Measurements from ENCODE around the gene LTB4R.

LTB4R gene

DNA sequence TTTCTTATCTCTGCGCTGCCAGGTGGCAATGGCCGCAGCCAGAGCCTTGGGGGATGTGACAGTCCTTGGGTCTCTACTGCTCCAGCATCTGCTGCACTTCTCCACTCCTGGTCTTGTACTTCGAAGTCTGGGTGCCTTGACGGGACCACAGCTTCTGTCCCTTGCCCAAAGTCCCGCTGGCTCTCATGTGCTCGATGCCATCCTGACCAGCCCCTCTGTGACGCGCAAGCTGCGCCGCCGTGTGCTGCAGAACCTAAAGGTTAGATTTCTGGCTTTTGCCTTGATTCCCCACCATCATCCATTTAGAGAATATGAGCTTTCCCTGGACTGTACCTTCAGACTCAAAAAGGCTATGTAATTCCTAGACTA lies 7.3 kb upstream of the LTB4R start:
- no peak for DNase-seq

DNA sequence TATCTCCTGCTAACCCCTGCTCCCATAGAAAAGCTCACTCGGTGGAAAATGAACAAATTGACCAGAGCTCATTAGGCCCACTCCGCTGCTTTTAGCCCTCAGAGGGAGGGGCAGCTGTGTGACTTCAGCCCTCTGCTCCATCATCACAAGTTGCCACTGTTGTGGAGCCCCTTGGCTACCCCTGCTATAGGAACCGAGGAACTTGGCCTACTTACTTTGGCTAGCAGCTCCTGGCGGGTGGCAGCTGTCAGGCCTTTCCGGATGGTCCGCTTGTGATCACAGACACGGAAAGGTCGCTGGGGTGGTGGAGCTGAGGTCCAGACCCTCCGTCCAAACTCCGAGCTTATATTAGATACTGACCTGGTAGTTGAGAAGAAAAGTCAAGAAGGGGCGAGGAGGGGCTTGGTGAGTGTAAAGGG lies 4.1 kb upstream of the LTB4R start:
- no peak for DNase-seq

DNA sequence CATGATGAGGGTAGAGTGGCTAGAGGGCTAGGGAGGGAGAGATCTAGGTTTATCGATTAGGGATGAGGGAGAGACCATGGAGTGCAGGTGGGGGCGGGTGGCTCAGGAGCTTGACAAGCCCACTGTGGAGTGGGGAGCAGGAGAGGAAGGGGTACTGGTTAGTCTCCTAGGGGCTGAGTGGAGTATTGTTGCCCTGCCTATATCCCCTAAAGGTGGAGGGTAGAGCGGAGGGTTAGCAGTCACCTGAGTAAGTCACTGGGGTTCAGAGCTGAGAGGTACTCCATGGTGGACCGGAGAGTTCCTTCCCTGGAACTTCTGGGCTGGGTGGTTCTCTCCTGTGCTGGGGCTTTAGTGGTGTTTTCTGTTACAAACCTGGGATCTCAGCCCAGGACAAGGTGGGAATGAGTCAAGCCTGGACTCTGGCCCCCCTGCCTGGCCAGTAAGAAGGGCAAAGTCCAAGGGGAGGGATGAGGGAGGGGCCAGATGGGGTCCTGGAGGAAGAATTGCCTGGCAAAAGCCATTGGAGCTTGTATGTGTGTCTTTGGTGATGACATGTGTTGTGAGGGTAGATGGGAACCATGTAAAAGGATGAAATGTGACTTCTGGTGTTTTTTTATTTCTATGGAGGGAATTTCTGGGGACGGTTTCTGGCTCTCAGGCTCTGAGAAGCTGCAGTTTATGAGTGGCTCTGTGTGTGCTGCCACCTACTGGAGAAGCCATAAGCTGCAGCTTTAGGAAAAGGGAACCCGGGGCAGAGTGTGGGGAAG lies 3.5 kb upstream of the LTB4R start, which contains the start of gene CIDEB:
CIDEB (minus strand) TSS at position 403 of the 767 bp plus-strand sequence; CDS start at position 284, 119 bp downstream.
- peak; percentile 11 for DNase-seq

DNA sequence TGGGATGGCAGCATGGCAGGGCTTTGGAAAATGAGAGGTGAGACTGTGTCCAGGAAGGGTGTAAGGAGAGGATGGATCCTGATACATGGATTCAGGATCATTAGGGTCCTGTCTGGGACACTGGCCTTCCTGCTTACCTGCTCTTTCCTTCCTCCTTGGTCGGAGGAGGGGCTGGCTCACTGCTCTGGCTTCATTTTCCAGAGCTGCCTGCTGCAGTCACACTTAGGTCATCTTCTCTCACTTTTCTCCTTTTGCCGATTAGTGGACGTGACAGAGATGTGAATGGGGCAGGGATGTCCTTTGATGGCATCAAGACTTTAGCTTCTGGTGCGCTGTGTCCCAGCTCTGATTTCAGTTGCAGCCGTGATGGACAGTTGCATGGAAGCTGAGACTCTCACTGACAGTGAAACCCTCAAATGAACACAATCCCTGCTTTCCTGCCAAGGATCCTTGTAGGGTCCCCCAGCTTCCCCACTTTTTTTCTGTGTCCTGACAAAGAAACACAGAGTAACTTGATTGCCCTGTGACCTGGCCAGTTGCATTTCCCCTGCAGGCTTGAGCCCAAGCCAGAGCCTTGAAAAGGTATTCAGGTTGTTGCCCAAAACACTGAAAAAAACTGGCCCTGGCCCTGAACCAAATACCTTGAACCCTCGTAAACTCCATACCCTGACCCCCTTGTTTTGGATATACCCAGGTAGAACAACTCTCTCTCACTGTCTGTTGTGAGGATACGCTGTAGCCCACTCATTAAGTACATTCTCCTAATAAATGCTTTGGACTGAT lies 2.8 kb upstream of the LTB4R start:
- DNase-seq, result no peak

DNA sequence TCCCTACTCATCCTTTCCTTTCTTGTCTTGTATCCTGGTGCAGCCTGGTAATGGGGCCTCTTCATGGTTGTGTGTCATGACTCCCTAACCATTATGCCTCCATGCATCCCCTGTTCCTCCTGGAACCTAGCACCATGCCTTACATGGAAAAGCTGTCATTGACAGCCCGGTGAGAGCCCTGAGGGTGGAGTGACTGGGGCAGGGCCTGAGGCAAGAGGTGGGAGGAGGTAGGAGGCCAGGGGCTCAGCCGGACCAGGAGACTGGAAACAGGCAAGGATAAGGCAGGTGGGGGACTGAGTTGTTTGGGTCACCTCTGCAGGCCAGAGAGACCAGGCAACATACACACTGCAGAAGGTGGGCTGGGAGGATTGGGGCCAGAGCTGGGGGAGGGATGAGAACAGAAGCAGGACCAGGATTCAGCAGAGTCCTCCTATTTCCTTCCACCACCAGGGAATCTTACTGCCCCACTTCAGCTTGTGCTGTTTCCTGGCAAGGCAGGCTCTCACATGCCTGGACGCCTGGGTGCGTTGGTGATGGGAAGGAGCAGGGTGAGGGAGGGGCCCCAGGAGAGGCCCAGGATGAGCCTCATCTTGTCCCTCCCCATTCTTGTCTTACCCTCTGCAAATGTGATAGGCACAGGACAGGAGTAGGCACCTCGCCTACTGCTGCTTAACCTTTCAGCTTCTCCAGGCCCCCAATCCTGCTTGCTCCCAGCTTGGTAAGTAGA lies 1.6 kb upstream of the LTB4R start, which contains the start of gene LTB4R2:
LTB4R2 (plus strand) TSS at position 603 of the 727 bp plus-strand sequence. CDS start 525 bp downstream, outside the sequence.
- no peak for DNase-seq

DNA sequence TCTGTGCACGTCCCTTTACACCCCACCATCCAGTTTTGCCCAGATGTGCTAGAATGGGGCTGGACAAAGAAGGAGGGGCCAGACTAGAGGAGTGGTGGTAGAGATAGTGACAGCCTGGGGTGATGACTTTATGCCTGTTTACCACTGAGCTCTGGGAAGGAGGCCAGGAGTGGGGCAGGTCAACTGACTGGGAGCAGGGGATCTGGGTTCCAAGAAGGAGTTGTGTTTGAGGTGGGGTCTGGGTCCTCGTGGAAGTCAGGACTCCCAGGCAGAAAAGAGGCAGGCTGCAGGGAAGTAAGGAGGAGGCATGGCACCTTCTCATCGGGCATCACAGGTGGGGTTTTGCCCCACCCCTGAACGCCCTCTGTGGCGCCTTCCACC lies 1.0 kb upstream of the LTB4R start:
- DNase-seq, result no peak

DNA sequence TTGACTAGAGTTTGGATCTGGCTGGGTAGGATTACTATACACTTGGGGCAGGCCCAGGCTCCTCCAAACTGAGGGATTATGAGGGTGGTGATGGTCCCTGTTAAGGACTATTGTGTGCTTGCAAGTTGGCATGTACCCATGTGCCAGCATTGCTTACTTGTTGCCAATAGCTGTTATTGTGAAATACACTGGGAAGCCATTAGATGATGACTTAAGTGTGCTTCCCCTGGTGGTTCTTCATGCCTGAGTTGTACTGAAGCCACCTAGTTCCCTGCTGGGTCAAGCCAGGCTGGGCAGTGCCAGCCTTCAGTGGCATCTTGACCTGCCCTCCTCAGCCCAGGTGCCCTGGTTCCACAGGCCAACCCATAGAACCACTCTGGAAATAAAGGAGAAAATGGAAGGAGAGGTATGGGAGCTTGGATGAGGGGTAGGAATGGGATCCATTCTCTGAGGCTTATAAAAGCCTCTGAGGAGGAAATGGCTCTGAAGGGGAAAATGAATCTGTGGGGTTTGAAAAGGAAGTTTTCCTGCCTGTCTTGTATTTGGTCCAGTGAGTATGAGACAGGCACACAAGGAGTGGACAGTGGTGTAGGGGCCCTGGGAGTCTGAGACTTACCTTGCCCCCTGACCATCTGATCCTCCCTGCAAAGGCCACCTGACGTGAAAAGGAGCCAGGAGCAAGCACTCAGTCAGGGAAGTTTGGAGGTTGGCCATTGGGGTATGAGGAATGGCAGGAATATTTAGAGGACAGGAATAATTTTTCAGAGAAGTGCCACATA lies 724 bp downstream of the LTB4R start:
- DNase-seq, result no peak

DNA sequence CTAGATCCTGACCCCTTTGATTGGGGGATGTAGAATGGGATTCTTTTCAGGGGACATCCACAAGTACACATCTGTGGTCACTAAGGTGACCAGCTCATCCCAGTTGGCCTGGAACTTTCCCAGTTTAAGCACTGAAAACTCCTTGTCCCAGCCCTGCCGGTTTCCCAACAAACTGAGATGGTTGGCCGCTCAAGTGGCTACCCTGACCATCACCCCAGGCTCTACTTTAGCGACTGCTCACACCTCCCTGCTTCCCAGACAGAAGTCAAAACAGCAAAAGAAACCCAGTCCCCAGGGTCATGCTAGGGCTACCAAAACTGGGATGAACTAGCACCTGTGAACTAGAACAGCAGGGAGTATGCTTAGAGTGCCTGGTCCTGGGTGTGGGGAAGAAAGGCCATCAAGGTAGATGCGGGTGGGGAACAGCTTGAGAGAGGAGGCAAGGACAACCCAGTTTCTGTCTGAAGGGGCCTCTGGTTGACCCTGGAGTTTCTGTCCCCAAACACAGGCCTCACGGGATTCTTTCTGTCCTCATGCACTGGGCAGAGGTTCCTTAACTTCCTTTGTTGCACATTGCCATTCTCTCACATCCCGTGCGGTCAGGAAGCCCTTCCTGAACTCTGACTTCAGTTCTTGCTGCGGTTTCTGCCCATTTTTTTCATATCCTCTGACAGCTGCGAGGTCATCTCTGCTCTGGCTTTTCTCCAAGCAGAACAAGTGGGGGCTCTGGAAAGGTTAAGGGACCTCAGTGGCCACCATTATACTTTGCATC lies 1.6 kb downstream of the LTB4R start:
- no peak for DNase-seq

DNA sequence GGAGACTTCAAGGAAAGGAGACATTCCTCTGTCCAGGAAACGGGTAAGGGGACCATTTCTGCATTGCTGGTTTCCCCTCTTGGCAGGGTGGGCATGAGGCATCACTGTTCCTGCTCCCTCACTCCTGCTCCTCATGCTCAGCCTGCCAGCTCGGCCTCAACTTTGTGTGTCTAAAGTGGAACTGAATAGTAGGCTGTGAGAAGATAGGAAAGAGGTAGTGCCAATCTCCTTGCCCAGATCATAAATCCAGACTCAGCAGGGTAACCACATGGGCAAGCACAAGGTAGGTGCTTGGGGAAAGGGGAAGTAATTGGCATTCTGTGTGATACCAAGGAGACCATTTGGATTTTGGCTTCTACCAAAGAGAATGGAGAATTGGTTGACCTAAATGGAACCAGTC lies 2.6 kb downstream of the LTB4R start:
- DNase-seq, result no peak

DNA sequence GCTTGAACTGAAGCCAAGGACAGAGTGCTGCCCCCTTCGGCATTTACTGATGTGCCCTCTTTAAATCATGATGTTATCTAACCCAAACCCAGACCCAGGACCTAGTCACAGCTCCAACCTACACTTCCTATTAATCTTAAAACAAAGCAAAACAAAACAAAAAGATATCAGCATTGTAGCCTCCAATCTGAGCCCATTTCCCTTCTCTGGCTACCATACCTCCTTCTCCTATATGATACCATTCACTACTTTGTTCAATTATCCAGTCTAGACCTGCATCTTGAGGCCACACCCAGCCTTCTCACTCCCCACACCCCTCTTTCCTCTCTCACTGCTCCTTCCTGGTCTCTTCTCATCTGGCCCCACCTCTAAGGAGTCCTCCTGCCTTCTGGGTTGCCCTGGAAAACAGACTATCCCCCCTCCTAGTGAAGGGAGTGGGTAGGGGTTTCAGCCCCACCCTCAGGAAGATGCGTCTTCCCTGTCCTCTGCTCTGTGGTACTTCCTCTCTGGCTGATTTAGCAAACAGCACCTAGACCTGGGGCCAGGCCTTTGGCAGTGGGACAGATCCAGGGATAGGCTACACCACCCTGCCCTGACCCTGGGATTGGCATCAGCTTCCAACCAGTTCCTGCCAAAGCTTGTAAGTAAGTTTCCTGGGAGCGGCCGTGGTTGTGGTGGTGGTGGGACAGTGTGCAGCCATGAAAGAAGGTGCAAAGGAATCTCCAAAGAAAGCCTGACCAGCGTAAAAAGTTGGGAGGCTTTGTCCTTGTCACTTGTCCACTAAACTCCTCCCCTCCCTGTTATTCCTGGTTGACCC lies 3.3 kb downstream of the LTB4R start:
- no peak for DNase-seq

DNA sequence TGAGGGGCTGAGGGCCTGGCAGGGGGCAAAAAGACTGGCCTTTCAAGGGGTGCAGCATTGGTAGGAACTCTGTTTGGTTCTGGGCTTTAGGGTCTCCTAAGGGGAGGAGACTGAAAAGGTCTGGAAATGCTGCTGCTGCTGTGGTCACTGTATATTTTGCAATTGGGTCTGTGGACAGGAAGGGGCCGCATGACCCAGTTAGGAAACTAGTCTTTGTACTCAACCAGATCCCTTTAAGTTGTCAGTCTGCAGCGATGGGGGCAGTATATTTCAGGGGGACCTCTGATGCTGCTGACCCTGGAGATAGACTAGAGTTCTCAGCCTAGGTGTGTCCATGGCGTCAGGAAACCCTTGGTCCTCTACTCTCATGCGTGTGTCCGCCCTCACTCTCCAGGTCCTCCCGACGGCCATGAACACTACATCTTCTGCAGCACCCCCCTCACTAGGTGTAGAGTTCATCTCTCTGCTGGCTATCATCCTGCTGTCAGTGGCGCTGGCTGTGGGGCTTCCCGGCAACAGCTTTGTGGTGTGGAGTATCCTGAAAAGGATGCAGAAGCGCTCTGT lies 4.0 kb downstream of the LTB4R start:
- DNase-seq, result no peak

DNA sequence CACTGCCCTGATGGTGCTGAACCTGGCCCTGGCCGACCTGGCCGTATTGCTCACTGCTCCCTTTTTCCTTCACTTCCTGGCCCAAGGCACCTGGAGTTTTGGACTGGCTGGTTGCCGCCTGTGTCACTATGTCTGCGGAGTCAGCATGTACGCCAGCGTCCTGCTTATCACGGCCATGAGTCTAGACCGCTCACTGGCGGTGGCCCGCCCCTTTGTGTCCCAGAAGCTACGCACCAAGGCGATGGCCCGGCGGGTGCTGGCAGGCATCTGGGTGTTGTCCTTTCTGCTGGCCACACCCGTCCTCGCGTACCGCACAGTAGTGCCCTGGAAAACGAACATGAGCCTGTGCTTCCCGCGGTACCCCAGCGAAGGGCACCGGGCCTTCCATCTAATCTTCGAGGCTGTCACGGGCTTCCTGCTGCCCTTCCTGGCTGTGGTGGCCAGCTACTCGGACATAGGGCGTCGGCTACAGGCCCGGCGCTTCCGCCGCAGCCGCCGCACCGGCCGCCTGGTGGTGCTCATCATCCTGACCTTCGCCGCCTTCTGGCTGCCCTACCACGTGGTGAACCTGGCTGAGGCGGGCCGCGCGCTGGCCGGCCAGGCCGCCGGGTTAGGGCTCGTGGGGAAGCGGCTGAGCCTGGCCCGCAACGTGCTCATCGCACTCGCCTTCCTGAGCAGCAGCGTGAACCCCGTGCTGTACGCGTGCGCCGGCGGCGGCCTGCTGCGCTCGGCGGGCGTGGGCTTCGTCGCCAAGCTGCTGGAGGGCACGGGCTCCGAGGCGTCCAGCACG lies 4.7 kb downstream of the LTB4R start:
- DNase-seq, result no peak

DNA sequence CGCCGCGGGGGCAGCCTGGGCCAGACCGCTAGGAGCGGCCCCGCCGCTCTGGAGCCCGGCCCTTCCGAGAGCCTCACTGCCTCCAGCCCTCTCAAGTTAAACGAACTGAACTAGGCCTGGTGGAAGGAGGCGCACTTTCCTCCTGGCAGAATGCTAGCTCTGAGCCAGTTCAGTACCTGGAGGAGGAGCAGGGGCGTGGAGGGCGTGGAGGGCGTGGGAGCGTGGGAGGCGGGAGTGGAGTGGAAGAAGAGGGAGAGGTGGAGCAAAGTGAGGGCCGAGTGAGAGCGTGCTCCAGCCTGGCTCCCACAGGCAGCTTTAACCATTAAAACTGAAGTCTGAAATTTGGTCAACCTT lies 5.3 kb downstream of the LTB4R start:
- no peak for DNase-seq

DNA sequence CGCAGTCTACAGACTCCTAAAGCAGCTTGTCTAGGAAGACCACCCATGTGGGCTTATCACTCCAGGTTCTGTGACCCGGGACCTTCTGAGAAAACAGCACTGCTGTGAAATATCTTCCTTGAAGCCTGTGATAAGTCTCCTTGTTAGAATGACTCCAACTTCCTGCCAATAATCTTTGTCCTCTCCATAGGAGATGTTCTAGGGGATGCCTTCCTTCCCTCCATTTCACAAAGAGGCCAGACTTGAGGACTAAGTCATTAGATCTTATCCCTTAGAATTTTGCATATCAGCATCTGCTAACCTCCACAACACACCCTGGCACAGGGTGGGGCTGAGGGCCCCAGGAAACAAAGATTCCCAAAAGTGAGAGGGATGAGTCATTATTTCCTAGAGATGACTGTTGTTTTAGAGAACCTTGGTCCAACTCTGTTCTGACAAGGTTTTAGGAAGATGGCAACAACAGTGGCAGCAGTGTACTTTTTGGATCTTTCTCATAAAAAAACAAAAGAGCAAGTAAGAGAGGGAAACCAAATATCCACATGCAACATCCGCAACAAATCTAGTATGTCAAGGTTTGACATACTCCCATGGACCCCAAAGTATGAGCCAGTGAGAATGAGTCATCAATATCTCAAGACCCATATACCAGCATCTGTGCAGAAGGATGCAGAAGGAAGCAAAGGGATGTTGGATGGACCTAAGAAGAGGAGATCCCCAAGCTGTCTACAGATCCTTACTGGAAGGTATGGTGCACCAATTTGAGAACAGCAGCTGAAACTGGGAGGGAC lies 6.0 kb downstream of the LTB4R start:
- no peak for DNase-seq

DNA sequence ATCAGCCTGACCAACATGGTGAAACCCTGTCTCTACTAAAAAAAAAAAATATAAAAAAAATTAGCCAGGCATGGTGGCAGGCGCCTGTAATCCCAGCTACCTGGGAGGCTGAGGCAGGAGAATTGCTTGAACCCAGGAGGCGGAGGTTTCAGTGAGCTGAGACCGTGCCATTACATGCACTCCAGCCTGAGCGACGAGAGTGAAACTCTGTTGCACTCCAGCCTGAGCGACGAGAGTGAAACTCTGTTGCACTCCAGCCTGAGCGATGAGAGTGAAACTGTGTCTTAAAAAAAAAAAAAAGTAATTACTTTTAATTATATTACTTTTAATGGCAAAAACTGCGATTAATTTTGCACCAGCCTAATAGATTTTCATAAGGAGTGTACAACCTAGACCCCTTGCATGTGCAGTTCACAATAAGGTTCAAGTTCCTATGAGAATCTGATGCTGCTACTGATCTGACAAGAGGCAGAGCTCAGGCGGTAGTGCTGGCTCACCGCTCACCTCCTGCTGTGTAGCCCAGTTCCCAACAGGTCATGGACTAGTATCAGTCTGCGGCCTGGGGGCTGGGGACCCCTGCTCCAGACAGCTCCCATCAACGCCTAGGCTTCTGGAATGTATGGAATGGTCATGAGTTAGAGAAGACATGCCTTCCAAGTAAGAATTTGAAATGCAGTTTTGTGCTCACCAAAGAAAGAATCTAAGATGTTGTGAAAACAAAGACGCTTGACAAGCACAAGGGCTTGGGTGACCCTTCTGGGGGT lies 10.1 kb downstream of the LTB4R start:
- no peak for DNase-seq

DNA sequence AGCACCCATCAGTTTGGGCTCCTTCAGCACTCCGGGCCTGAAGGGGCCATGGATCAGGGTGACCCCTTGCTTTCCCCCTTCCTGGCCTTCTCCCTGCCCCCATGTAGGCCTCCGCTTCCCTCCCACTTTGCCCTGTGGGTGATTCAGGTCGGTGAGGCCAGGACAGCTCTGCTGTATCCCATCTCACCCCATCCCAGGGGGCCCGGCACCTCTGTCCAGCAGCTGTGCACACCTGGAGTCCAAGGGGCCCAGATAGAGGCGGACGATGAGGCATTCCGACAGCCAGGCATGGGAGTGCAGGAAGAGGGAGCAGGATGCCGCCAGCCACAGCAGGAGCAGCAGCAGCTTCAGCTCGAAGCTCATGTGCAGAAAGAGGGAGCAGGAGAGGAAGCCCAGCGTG lies 11.4 kb downstream of the LTB4R start:
- no peak for DNase-seq

DNA sequence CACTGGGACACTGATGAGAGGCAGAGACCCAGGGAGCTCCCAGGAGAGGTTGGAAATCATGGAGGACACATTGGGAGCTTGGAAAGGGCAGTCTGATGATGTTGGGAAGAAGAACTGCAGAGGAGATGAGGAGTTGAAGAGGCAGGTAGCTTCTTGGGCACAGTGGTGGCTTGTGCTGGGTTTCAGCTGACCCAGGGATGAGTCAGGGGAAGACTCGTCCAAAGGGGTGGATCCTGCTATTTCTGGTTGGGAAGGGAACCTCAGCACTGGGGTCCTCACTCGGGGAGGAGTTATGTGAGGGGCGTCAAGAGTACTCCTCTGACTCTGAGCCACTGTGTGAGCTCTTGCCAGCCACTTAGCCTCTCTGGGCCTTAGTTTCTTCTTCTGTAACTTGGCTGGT lies 12.0 kb downstream of the LTB4R start:
- DNase-seq, result no peak

DNA sequence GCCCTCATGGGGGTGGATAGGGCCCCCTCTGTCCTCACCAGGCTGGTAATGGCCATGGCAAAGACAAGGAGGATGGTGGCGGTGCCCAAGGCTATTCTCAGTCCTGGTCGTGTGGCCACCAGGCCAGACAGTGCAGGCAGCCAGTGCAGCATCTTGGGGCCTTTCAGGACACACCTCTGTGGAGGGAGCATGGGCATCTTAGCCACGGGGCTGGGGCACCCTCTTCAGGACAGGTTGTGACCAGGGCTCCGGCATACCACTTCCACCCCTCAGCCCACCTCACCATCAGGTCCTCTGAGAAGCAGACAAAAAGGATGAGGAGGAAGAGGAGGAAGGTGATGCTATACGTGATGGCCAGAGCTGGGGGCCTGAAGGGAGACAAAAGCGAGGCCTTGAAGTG lies 12.7 kb downstream of the LTB4R start:
- no peak for DNase-seq

Data from NCI-H1048 (cell line).